K562 (cell line): ENCODE data around the gene ZNF791. TPM values are rescaled to one million over a fixed set of nuclear protein-coding genes. Genes with fewer than 3 reads are reported as not detected.

Source experiments
- ATAC-seq: fragments of 200-7000 bp; cut with Tn5 transposase; 3 replicates; pipeline ENCODE4 v1.9.1; 2020; ENCODE audit warnings: moderate library complexity
- BruUV-seq: library from RNA; stranded (reverse); fragments of 400-500 nt; replicated peaks from 2 replicates; lab custom pipeline; 2021; lab: Mats Ljungman, UMichigan
- CTCF ChIA-PET: fragments of 300-600 bp; formaldehyde crosslinking; extraction: SDS; loops from one replicate; lab custom pipeline; 2021; ENCODE audit warnings: low intra/inter-chr PET ratio; lab: Yijun Ruan, JAX
- POLR2A ChIA-PET: fragments of 300-600, 350-650 bp; sonication (Branson Sonifier 250); formaldehyde crosslinking; extraction: SDS; loops from one replicate; lab custom pipeline; 2021; ENCODE audit warnings: antibody characterized with exemption, inconsistent platforms; lab: Yijun Ruan, JAX
- DNase-seq, 4 experiments: peaks; one replicate each; pipeline versions ENCODE4 v3.0.0 to v3.0.0-alpha.2; 2011 to 2018; ENCODE audit warnings: low spot score in 3 of 4, mixed read lengths in 3 of 4; ENCODE audit errors: extremely low read depth in 1 of 4
- FAIRE-seq: peaks from 2 replicates; lab custom pipeline; 2011; peaks lifted over from hg19 to GRCh38; lab: Jason Lieb, UNC
- H2AFZ ChIP-seq: 2 replicates; pipeline ENCODE4 v1.6.0; 2011; ENCODE audit warnings: low read depth, low read length, control low read depth, inconsistent platforms
- H3K27ac ChIP-seq: fragments of 200-600 bp; 3 replicates; pipeline ENCODE4 v1.8.0; 2011; ENCODE audit warnings: low read depth, mild to moderate bottlenecking, control low read depth, inconsistent platforms, low read length, moderate library complexity, mixed read lengths; ENCODE audit errors: extremely low read depth
- H3K27me3 ChIP-seq, 2 experiments: fragments of 300-600 bp in 1 of 2; 2 replicates in 1 of 2; 3 replicates in 1 of 2; pipeline versions ENCODE4 v1.6.0 to v1.8.0; 2011; ENCODE audit warnings: inconsistent platforms in 2 of 2, low read length in 2 of 2, mild to moderate bottlenecking in 1 of 2, mixed read lengths in 1 of 2, moderate library complexity in 1 of 2; ENCODE audit not compliant: control insufficient read depth in 2 of 2, insufficient read depth in 2 of 2
- H3K36me3 ChIP-seq: fragments of 300-600 bp; 3 replicates; pipeline ENCODE4 v1.8.0; 2011; ENCODE audit warnings: mild to moderate bottlenecking, low read length, inconsistent platforms; ENCODE audit not compliant: control insufficient read depth, insufficient read depth
- H3K4me1 ChIP-seq, 2 experiments: fragments of 200-600 bp in 1 of 2; replicated peaks in 1 of 2; 2 replicates in 1 of 2; 3 replicates in 1 of 2; pipeline versions ENCODE4 v1.5.1 to v1.8.0; 2011; ENCODE audit warnings: inconsistent platforms in 2 of 2, low read length in 2 of 2, mild to moderate bottlenecking in 1 of 2, mixed read lengths in 1 of 2, moderate library complexity in 1 of 2; ENCODE audit not compliant: control insufficient read depth in 2 of 2, insufficient read depth in 2 of 2
- H3K4me2 ChIP-seq: 2 replicates; pipeline ENCODE4 v1.6.1; 2011; ENCODE audit warnings: low read length, control low read depth, inconsistent platforms, mixed read lengths; ENCODE audit not compliant: insufficient read depth
- H3K4me3 ChIP-seq: fragments of 200-600 bp; sonication (generic), shearing (Covaris generic); 2 replicates; pipeline ENCODE4 v1.5.1; 2016; ENCODE audit warnings: control low read depth, inconsistent platforms
- H3K79me2 ChIP-seq: fragments of 200-600 bp; 3 replicates; pipeline ENCODE4 v1.8.0; 2011; ENCODE audit warnings: low read length, inconsistent platforms; ENCODE audit not compliant: control insufficient read depth, insufficient read depth
- H3K9ac ChIP-seq, 2 experiments: 2 replicates each; pipeline versions ENCODE4 v1.6.0 to v1.6.1; 2011; ENCODE audit warnings: low read depth in 2 of 2, low read length in 2 of 2, control low read depth in 1 of 2, inconsistent platforms in 1 of 2, mild to moderate bottlenecking in 1 of 2, mixed read lengths in 1 of 2; ENCODE audit not compliant: insufficient read depth in 1 of 2
- H3K9me1 ChIP-seq: one replicate; pipeline ENCODE4 v1.6.0; 2011; ENCODE audit warnings: inconsistent platforms, mild to moderate bottlenecking, low read length, moderate library complexity; ENCODE audit not compliant: control insufficient read depth, insufficient read depth
- H3K9me3 ChIP-seq: replicated peaks from 2 replicates; pipeline ENCODE4 v1.5.1; 2011; ENCODE audit warnings: low read depth, low read length, inconsistent platforms; ENCODE audit not compliant: control insufficient read depth, insufficient read depth
- H4K20me1 ChIP-seq: replicated peaks from 2 replicates; pipeline ENCODE4 v1.6.1; 2011; ENCODE audit warnings: low read length, inconsistent platforms, mixed read lengths; ENCODE audit not compliant: control insufficient read depth, insufficient read depth
- FOXJ2 ChIP-seq: fragments of 200-800 bp; sonication (Bioruptor generic); IDR thresholded peaks from 2 replicates; pipeline ENCODE4 v1.6.1; 2016; ENCODE audit warnings: missing genetic modification characterization, missing compliant biosample characterization
- MAZ ChIP-seq, 2 experiments: fragments of 450-650 bp in 1 of 2; sonication (generic) in 1 of 2; formaldehyde crosslinking; IDR thresholded peaks in 1 of 2; conservative IDR thresholded peaks in 1 of 2; 2 replicates each; pipeline versions ENCODE4 v1.4.0 to v1.5.0; 2020; ENCODE audit warnings: mild to moderate bottlenecking in 1 of 2, missing genetic modification reagents in 1 of 2
- NR2C1 ChIP-seq, 2 experiments: fragments of 450-650 bp; IDR thresholded peaks; 2 replicates each; pipeline ENCODE4 v1.6.1; 2017; ENCODE audit warnings: mild to moderate bottlenecking in 2 of 2, antibody characterized with exemption in 1 of 2, inconsistent platforms in 1 of 2, missing compliant biosample characterization in 1 of 2, missing genetic modification characterization in 1 of 2
- POU5F1 ChIP-seq: fragments of 150-350 bp; IDR thresholded peaks from 2 replicates; pipeline ENCODE4 v1.6.1; 2014; ENCODE audit warnings: borderline replicate concordance, low read length, low read depth, mild to moderate bottlenecking; ENCODE audit not compliant: partially characterized antibody
- RBFOX2 ChIP-seq: fragments of 200-400 bp; formaldehyde crosslinking; IDR thresholded peaks from 2 replicates; pipeline ENCODE4 v1.6.1; 2017; ENCODE audit warnings: low read depth, mild to moderate bottlenecking, low read length, moderate library complexity
- ZC3H8 ChIP-seq: fragments of 450-650 bp; IDR thresholded peaks from 2 replicates; pipeline ENCODE4 v1.6.1; 2017
- ZNF143 ChIP-seq: sonication (generic); formaldehyde crosslinking; IDR thresholded peaks from 2 replicates; pipeline ENCODE4 v1.9.0; 2022; ENCODE audit warnings: mild to moderate bottlenecking, missing genetic modification reagents
- ZNF217 ChIP-seq: sonication (generic); formaldehyde crosslinking; IDR thresholded peaks from 2 replicates; pipeline ENCODE4 v1.8.0; 2022; ENCODE audit warnings: mild to moderate bottlenecking, missing genetic modification reagents
- ZNF431 ChIP-seq: sonication (generic); formaldehyde crosslinking; IDR thresholded peaks from 2 replicates; pipeline ENCODE4 v1.8.0; 2022; ENCODE audit warnings: mild to moderate bottlenecking, missing genetic modification reagents
- WGBS: fragments of 100-300 bp; shearing (Covaris generic); methylation state at CpG from one replicate; pipeline ENCODE4 v1.1.6; 2016; ENCODE audit warnings: low coverage, mixed read lengths; ENCODE audit not compliant: insufficient coverage; ENCODE audit errors: missing lambda C conversion rate; 5-methylcytosine and 5-hydroxymethylcytosine counted together
- in situ Hi-C: fragments of 300-500 bp; cut with MboI; formaldehyde crosslinking; loops from 4 replicates; pipeline ENCODE4 v1.15.0; 2018; ENCODE audit warnings: inconsistent platforms, mixed read lengths
- intact Hi-C: fragments of 100-400 bp; cut with micrococcal nuclease; formaldehyde crosslinking; loops from 2 replicates; pipeline ENCODE4 v1.14.2; 2022
- polyA plus RNA-seq, 8 experiments: library from polyadenylated mRNA; depleted of rRNA in 4 of 8; stranded (reverse) in 5 of 8; unstranded in 3 of 8; fragments of >200 nt; fragmentation: Nextera tagmentation in 2 of 8; fragmentation: Illumina TruSeq in 1 of 8; extraction: Ambion mirVana in 2 of 8; extraction: Trizol in 1 of 8; gene quantifications; 2 replicates each; pipeline versions ENCODE4 v1.2.1 to v1.2.3, GENCODE V29; 2011 to 2014; ENCODE audit warnings: inconsistent platforms in 1 of 8, missing spikeins in 1 of 8
- total RNA-seq, 7 experiments: library from RNA; depleted of rRNA in 6 of 7; stranded (reverse); fragments of >200 nt in 6 of 7; fragmentation: Illumina TruSeq in 2 of 7; extraction: Trizol in 2 of 7; gene quantifications; 2 replicates each; pipeline versions ENCODE4 v1.2.1 to v1.2.3, GENCODE V29; 2011 to 2021; ENCODE audit warnings: low replicate concordance in 1 of 7
- TF ChIP-seq, protein P1 (sequence below): fragments of 250-450 bp; sonication (Bioruptor Pico); IDR thresholded peaks from 2 replicates; pipeline ENCODE4 v1.5.0; 2021; ENCODE audit warnings: mild to moderate bottlenecking, borderline replicate concordance

Gene ZNF791
- total and polyA plus RNA-seq, 9 of the 15 experiments (the other 6 are each of a cell fraction or from before 2014, with no cell fraction given), result 7.8 to 22.7 (median 13.1) TPM

GRCh38 chr19:12680034-12680433 is 69.3 kb downstream of the ZNF791 start:
- no peak for ATAC-seq
- no peaks in the 10 kb centered on the region for H3K27me3 ChIP-seq
- in situ Hi-C loops (no loop called here), intact Hi-C loops (no loop called here)
- FAIRE-seq, result no peak
- peaks cover 0 to 30% of the 10 kb centered on the region in 2 experiments; a peak in 3 of 5 replicates for H3K4me1 ChIP-seq
- H3K27ac ChIP-seq, result no peak overlapping the region
- WGBS, result 95% methylated on average over 8 of the region's 9 CpGs
- no peak for TF ChIP-seq POU5F1
- TF ChIP-seq RBFOX2, result 0 out of 2 replicates have a peak, but pooled peaks have one; percentile 19
- BruUV-seq, result no TSS peak
- H2AFZ ChIP-seq, result no peak overlapping the region
- peaks cover 13% of the 10 kb centered on the region for H3K79me2 ChIP-seq
- H3K4me3 ChIP-seq, result no peak overlapping the region
- ChIA-PET CTCF (no interaction called here), POLR2A (interaction anchor here (1.0 to 4.7 kb wide), 3 partner anchors 10 to 112 kb away, joined by 4 to 39 read pairs (median 15); partner anchors contain the start of genes JUNB, ZNF490 and ZNF791)
- H3K36me3 ChIP-seq, result peaks cover 51% of the 10 kb centered on the region
- no peaks in the 10 kb centered on the region for H3K9me3 ChIP-seq
- no peak overlapping the region for H3K4me2 ChIP-seq
- no peak for DNase-seq
- no peak overlapping the region for H3K9ac ChIP-seq
- H3K9me1 ChIP-seq, result no peaks in the 10 kb centered on the region
- H4K20me1 ChIP-seq, result no peaks in the 10 kb centered on the region; the same call in 1 of the 2 replicates

- peak within 1 kb of the TSS; percentile 98 for H3K27ac ChIP-seq
- peak within 1 kb of the TSS; percentile 68 for H3K4me3 ChIP-seq
- in situ Hi-C loops (no loop called here), intact Hi-C loops (no loop called here)
- CTCF ChIA-PET, result no interaction called here
- peaks cover 0 to 19% of the 10 kb centered on the region in 2 experiments; a peak in 3 of 5 replicates for H3K4me1 ChIP-seq
- no peaks in the 10 kb centered on the region for H3K27me3 ChIP-seq
- 1% methylated on average over 66 of the region's 68 CpGs for WGBS
- peak within 1 kb of the TSS; percentile 98 for H3K4me2 ChIP-seq
- no peaks in the 10 kb centered on the region; the same call in 1 of the 2 replicates for H4K20me1 ChIP-seq
- no peaks in the 10 kb centered on the region for H3K9me3 ChIP-seq
- peaks cover 38% of the 10 kb centered on the region for H3K36me3 ChIP-seq
- H3K79me2 ChIP-seq, result peaks cover 13% of the 10 kb centered on the region
- H3K9me1 ChIP-seq, result no peaks in the 10 kb centered on the region
- POLR2A ChIA-PET, result interaction anchor here (0.6 to 4.7 kb wide), 18 partner anchors 10 to 510 kb away, joined by 3 to 39 read pairs (median 4); partner anchors contain the start of genes BEST2, FBXW9 and JUNB
- H2AFZ ChIP-seq, result peak within 1 kb of the TSS; percentile 96
- peak; percentile 94 for FAIRE-seq
- peak; percentile 85 to 99 (median 90) for DNase-seq
- ATAC-seq, result peak; percentile 90
- H3K9ac ChIP-seq, result peak within 1 kb of the TSS; percentile 97
- TSS peak; percentile 76 for BruUV-seq
- TF ChIP-seq FOXJ2, result no peak; the same call in 1 of the 2 replicates
- TF ChIP-seq MAZ (CRISPR knock-in tag; conservative IDR thresholded peaks at IDR 0.05 in 1 of 2, IDR thresholded peaks at IDR 0.05 in 1 of 2), result peak; percentile 16 to 73
- TF ChIP-seq, protein P1, sequence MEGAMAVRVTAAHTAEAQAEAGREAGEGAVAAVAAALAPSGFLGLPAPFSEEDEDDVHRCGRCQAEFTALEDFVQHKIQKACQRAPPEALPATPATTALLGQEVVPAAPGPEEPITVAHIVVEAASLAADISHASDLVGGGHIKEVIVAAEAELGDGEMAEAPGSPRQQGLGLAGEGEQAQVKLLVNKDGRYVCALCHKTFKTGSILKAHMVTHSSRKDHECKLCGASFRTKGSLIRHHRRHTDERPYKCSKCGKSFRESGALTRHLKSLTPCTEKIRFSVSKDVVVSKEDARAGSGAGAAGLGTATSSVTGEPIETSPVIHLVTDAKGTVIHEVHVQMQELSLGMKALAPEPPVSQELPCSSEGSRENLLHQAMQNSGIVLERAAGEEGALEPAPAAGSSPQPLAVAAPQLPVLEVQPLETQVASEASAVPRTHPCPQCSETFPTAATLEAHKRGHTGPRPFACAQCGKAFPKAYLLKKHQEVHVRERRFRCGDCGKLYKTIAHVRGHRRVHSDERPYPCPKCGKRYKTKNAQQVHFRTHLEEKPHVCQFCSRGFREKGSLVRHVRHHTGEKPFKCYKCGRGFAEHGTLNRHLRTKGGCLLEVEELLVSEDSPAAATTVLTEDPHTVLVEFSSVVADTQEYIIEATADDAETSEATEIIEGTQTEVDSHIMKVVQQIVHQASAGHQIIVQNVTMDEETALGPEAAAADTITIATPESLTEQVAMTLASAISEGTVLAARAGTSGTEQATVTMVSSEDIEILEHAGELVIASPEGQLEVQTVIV, result no peak
- no peak for TF ChIP-seq ZC3H8
- TF ChIP-seq ZNF143 (CRISPR knock-in tag), result peak; percentile 33; the same call in 1 of the 2 replicates
- TF ChIP-seq ZNF431 (CRISPR knock-in tag), result peak; percentile 82; the same call in 1 of the 2 replicates
- peak; percentile 74; the same call in 1 of the 2 replicates for TF ChIP-seq NR2C1 (IDR thresholded peaks at IDR 0.05)
- TF ChIP-seq NR2C1 (tag; IDR thresholded peaks at IDR 0.05), result peak; percentile 42; the same call in 1 of the 2 replicates
- no peak for TF ChIP-seq ZNF217
Observed at GRCh38 chr19:12681074-12681987, 70.6 kb downstream of the ZNF791 start, which contains the start of gene DHPS. TSS of gene DHPS (minus strand) at chr19:12681880. CDS start at chr19:12681766, 114 bp downstream.
